ENCODE data around the gene CENPU.

CENPU gene

GRCh38 chr4:184684491-184685189 is 49.3 kb downstream of the CENPU start:
- DNase-seq (ENCODE audit: low read depth in 1 of 2, low spot score in 1 of 2), result peak; percentile 50 to 96
- Histone ChIP-seq H3K27ac (replicated peaks) (peak overlapping the region; percentile 86), H3K27me3 (ENCODE audit: insufficient read depth, poor library complexity, severe bottlenecking) (no peaks in the 10 kb centered on the region), H3K4me3 (replicated peaks; ENCODE audit: insufficient read depth, low read length) (no peak overlapping the region)
- TF ChIP-seq GABPA (IDR thresholded peaks at IDR 0.05; ENCODE audit: low read depth) (no peak), CTCF (IDR thresholded peaks at IDR 0.05; ENCODE audit: insufficient read depth, low read length) (no peak), POLR2AphosphoS5 (IDR thresholded peaks at IDR 0.05; ENCODE audit: low read depth) (peak; percentile 89), REST (IDR thresholded peaks at IDR 0.05; ENCODE audit: insufficient replicate concordance, low read depth) (no peak), SPI1 (IDR thresholded peaks at IDR 0.05; ENCODE audit: borderline replicate concordance, low read depth) (peak; percentile 53; the same call in 1 of the 2 replicates)

GRCh38 chr4:184681916-184682315 is 52.0 kb downstream of the CENPU start:
- Histone ChIP-seq H3K4me3 (replicated peaks; ENCODE audit: insufficient read depth, low read length) (no peak overlapping the region), H3K27ac (replicated peaks) (no peak overlapping the region), H3K27me3 (ENCODE audit: insufficient read depth, poor library complexity, severe bottlenecking) (no peaks in the 10 kb centered on the region)
- no peak for DNase-seq (ENCODE audit: low read depth in 1 of 2, low spot score in 1 of 2)
- TF ChIP-seq POLR2AphosphoS5 (IDR thresholded peaks at IDR 0.05; ENCODE audit: low read depth) (no peak), REST (IDR thresholded peaks at IDR 0.05; ENCODE audit: insufficient replicate concordance, low read depth) (no peak), CTCF (IDR thresholded peaks at IDR 0.05; ENCODE audit: insufficient read depth, low read length) (no peak), SPI1 (IDR thresholded peaks at IDR 0.05; ENCODE audit: borderline replicate concordance, low read depth) (no peak), GABPA (IDR thresholded peaks at IDR 0.05; ENCODE audit: low read depth) (no peak)

- TF ChIP-seq CTCF (IDR thresholded peaks at IDR 0.05; ENCODE audit: insufficient read depth, low read length) (no peak), POLR2AphosphoS5 (IDR thresholded peaks at IDR 0.05; ENCODE audit: low read depth) (no peak), SPI1 (IDR thresholded peaks at IDR 0.05; ENCODE audit: borderline replicate concordance, low read depth) (no peak), REST (IDR thresholded peaks at IDR 0.05; ENCODE audit: insufficient replicate concordance, low read depth) (no peak), GABPA (IDR thresholded peaks at IDR 0.05; ENCODE audit: low read depth) (no peak)
- Histone ChIP-seq H3K27ac (replicated peaks) (no peak overlapping the region), H3K4me3 (replicated peaks; ENCODE audit: insufficient read depth, low read length) (no peak overlapping the region), H3K27me3 (ENCODE audit: insufficient read depth, poor library complexity, severe bottlenecking) (no peaks in the 10 kb centered on the region)
- DNase-seq (ENCODE audit: low read depth in 1 of 2, low spot score in 1 of 2), result no peak
These were observed 53.2 kb downstream of the CENPU start for GRCh38 chr4:184680698-184681097.
